Esophagus muscularis mucosa (tissue), 4 donors: ENCODE results near the gene EEPD1. TPM values are rescaled to one million over a fixed set of nuclear protein-coding genes. Genes with fewer than 3 reads are reported as not detected.

Experiments
- DNase-seq: peaks from one replicate; pipeline ENCODE4 v3.0.0-alpha.2; 2017; ENCODE audit errors: extremely low spot score
- H3K27ac ChIP-seq, 4 donors: fragments of 200-600 bp; sonication (generic); replicated peaks in 1 of 4; 1 replicate in 3 of 4; 2 replicates in 1 of 4; pipeline ENCODE4 v1.5.1; 2016 to 2019; ENCODE audit warnings: mild to moderate bottlenecking in 1 of 4
- H3K27me3 ChIP-seq, 4 donors: fragments of 200-600 bp; sonication (generic); one replicate each; pipeline versions ENCODE4 v1.5.1 to v1.6.0; 2016 to 2019
- H3K36me3 ChIP-seq, 4 donors: fragments of 200-600 bp; sonication (generic); one replicate each; pipeline ENCODE4 v1.5.1; 2016 to 2019
- H3K4me1 ChIP-seq, 4 donors: fragments of 200-600 bp; sonication (generic); one replicate each; pipeline ENCODE4 v1.5.1; 2016 to 2019
- H3K4me3 ChIP-seq, 4 donors: fragments of 200-600 bp; sonication (generic); 1 replicate in 2 of 4; 2 replicates in 2 of 4; pipeline ENCODE4 v1.5.1; 2016 to 2019; ENCODE audit warnings: mild to moderate bottlenecking in 4 of 4, moderate library complexity in 1 of 4
- H3K9me3 ChIP-seq, 4 donors: fragments of 200-600 bp; sonication (generic); 1 replicate in 3 of 4; 2 replicates in 1 of 4; pipeline ENCODE4 v1.5.1; 2016 to 2019
- CTCF ChIP-seq, 3 experiments: fragments of 200-600 bp in 2 of 3; fragments of 450-650 bp in 1 of 3; sonication (generic) in 2 of 3; IDR thresholded peaks; one replicate each; pipeline ENCODE4 v1.5.1; 2017 to 2019; ENCODE audit warnings: antibody characterized with exemption in 3 of 3, mild to moderate bottlenecking in 2 of 3, moderate library complexity in 1 of 3
- EP300 ChIP-seq: sonication (generic); formaldehyde crosslinking; IDR thresholded peaks from one replicate; pipeline ENCODE4 v1.6.1; 2017; ENCODE audit warnings: antibody characterized with exemption
- POLR2A ChIP-seq: fragments of 450-650 bp; IDR thresholded peaks from one replicate; pipeline ENCODE4 v1.6.1; 2017; ENCODE audit warnings: antibody characterized with exemption, moderate library complexity, mild to moderate bottlenecking, low read depth
- POLR2AphosphoS5 ChIP-seq, 2 donors: sonication (generic); formaldehyde crosslinking; IDR thresholded peaks; one replicate each; pipeline ENCODE4 v1.6.1; 2017; ENCODE audit warnings: antibody characterized with exemption in 2 of 2
- WGBS: methylation state at CpG from one replicate; pipeline ENCODE4 v1.1.5; 2018; 5-methylcytosine and 5-hydroxymethylcytosine counted together
- intact Hi-C: fragments of 100-400 bp; cut with DNase I; formaldehyde crosslinking; loops from one replicate; pipeline ENCODE4 v1.15.1; 2023
- total RNA-seq, 4 donors: library from RNA; depleted of rRNA; stranded (reverse); fragments of >200 nt; gene quantifications; one replicate each; pipeline versions ENCODE4 v1.1.0 to v1.2.1, GENCODE V29; 2016

EEPD1 gene
- total RNA-seq, 4 donors from 2014 or later: 18.7 to 27.9 (median 26.6) TPM

- 68% methylated on average over 7 of the region's 9 CpGs for WGBS
- Histone ChIP-seq H3K4me1 (peaks cover 55 to 91% (median 83%) of the 10 kb centered on the region in 4 donors), H3K27ac (peak overlapping the region; percentile 82 to 87 (median 84)), H3K9me3 (no peaks in the 10 kb centered on the region), H3K4me3 (no peak overlapping the region), H3K36me3 (no peaks in the 10 kb centered on the region), H3K27me3 (no peaks in the 10 kb centered on the region)
- intact Hi-C loops: loop anchor here (5.0 kb wide), 1 partner anchor 83 kb away; no protein-coding TSS in a partner anchor
- DNase-seq: no peak
- no peak for TF ChIP-seq POLR2A
- TF ChIP-seq EP300: no peak
- TF ChIP-seq CTCF (IDR thresholded peaks at IDR 0.05): no peak
- no peak for TF ChIP-seq POLR2AphosphoS5 (IDR thresholded peaks at IDR 0.05)
Observed at GRCh38 chr7:36208997-36209813, 56.2 kb downstream of the EEPD1 start.

GRCh38 chr7:36209814-36210183 lies 56.7 kb downstream of the EEPD1 start:
- intact Hi-C loops: loop anchor here (5.0 kb wide), 1 partner anchor 83 kb away; no protein-coding TSS in a partner anchor
- Histone ChIP-seq H3K4me1 (peaks cover 56 to 91% (median 83%) of the 10 kb centered on the region in 4 donors), H3K9me3 (no peaks in the 10 kb centered on the region), H3K36me3 (no peaks in the 10 kb centered on the region), H3K27ac (peak overlapping the region; percentile 82 to 87 (median 84)), H3K4me3 (no peak overlapping the region), H3K27me3 (no peaks in the 10 kb centered on the region)
- no peak for TF ChIP-seq CTCF (IDR thresholded peaks at IDR 0.05)
- TF ChIP-seq POLR2AphosphoS5 (IDR thresholded peaks at IDR 0.05): no peak
- TF ChIP-seq EP300: no peak
- no peak for TF ChIP-seq POLR2A
- DNase-seq: no peak
- WGBS: 39% methylated on average over 5 of the region's 5 CpGs

- intact Hi-C loops: no loop called here
Observed at GRCh38 chr7:36210291-36210922, 57.4 kb downstream of the EEPD1 start.

More at GRCh38 chr7:36210291-36210922, 57.4 kb downstream of the EEPD1 start:
- Histone ChIP-seq H3K4me1 (peaks cover 55 to 91% (median 84%) of the 10 kb centered on the region in 4 donors), H3K36me3 (no peaks in the 10 kb centered on the region), H3K27ac (peak overlapping the region; percentile 82 to 87 (median 84)), H3K9me3 (no peaks in the 10 kb centered on the region), H3K27me3 (no peaks in the 10 kb centered on the region), H3K4me3 (no peak overlapping the region)
- TF ChIP-seq POLR2AphosphoS5 (IDR thresholded peaks at IDR 0.05) (peak; percentile 70 to 72), CTCF (IDR thresholded peaks at IDR 0.05) (no peak), EP300 (peak; percentile 12), POLR2A (no peak)
- 59% methylated on average over 5 of the region's 5 CpGs for WGBS
- no peak for DNase-seq
